Measurements from ENCODE around the gene PGBD5. TPM values are rescaled to one million over a fixed set of nuclear protein-coding genes. Genes with fewer than 3 reads are reported as not detected.
A peak's percentile ranks its signal among the peaks of the same experiment; 100 is the strongest.

Gene PGBD5
- total RNA-seq, 1 donor from 2014 or later = 14.7 TPM

- H3K27me3 Mint-ChIP-seq (ENCODE audit: low read depth, unreplicated experiment) = no peaks in the 10 kb centered on the region
- peaks cover 9% of the 10 kb centered on the region for H3K4me1 ChIP-seq (ENCODE audit: insufficient read depth, low read length)
- no peaks in the 10 kb centered on the region for H3K79me2 ChIP-seq (ENCODE audit: insufficient read depth, low read length)
- H3K27ac ChIP-seq (ENCODE audit: low read depth, low read length) = no peak overlapping the region
- no peak overlapping the region for H3K4me3 Mint-ChIP-seq (ENCODE audit: unreplicated experiment)
- no peak overlapping the region for H2AFZ ChIP-seq (ENCODE audit: low read depth, low read length)
- peaks cover 17% of the 10 kb centered on the region for H3K36me3 Mint-ChIP-seq (ENCODE audit: low read depth, unreplicated experiment)
- peak overlapping the region; percentile 2 for H3K4me2 ChIP-seq (ENCODE audit: low read length)
- peaks cover 20% of the 10 kb centered on the region for H3K36me3 ChIP-seq (ENCODE audit: insufficient read depth, low read length)
- no peak overlapping the region for H3K27ac Mint-ChIP-seq (ENCODE audit: unreplicated experiment)
- FAIRE-seq = no peak
- no peaks in the 10 kb centered on the region for H3K9me3 Mint-ChIP-seq (ENCODE audit: unreplicated experiment)
- TF ChIP-seq EZH2 (IDR thresholded peaks at IDR 0.05; ENCODE audit: insufficient read depth, low read length) (no peak), CTCF (IDR thresholded peaks at IDR 0.05; ENCODE audit: insufficient read depth, low read depth, low read length) (no peak)
- no peaks in the 10 kb centered on the region for H3K27me3 ChIP-seq (ENCODE audit: insufficient read depth, low read length)
- peak; percentile 56 for DNase-seq (ENCODE audit: low read depth)
- peaks cover 2% of the 10 kb centered on the region for H3K4me1 Mint-ChIP-seq (ENCODE audit: low read depth, unreplicated experiment)
- no peaks in the 10 kb centered on the region for H3K9me3 ChIP-seq (ENCODE audit: insufficient read depth, low read depth, low read length)
- no peak overlapping the region for H3K4me3 ChIP-seq (ENCODE audit: insufficient read depth, low read depth, low read length)
- peaks cover 24% of the 10 kb centered on the region for H4K20me1 ChIP-seq (ENCODE audit: insufficient read depth, low read length)
- H3K9ac ChIP-seq (ENCODE audit: low read length) = no peak overlapping the region
Measured at GRCh38 chr1:230270559-230271281, 155.4 kb downstream of the PGBD5 start.

GRCh38 chr1:230270185-230270558, 156.0 kb downstream of the PGBD5 start:
- DNase-seq (ENCODE audit: low read depth) (no peak), FAIRE-seq (no peak)
- H3K36me3 Mint-ChIP-seq (ENCODE audit: low read depth, unreplicated experiment) = peaks cover 18% of the 10 kb centered on the region
- H3K4me1 Mint-ChIP-seq (ENCODE audit: low read depth, unreplicated experiment) = peaks cover 2% of the 10 kb centered on the region
- H2AFZ ChIP-seq (ENCODE audit: low read depth, low read length) = no peak overlapping the region
- H3K4me3 ChIP-seq (ENCODE audit: insufficient read depth, low read depth, low read length) = no peak overlapping the region
- H3K79me2 ChIP-seq (ENCODE audit: insufficient read depth, low read length) = no peaks in the 10 kb centered on the region
- peaks cover 9% of the 10 kb centered on the region for H3K4me1 ChIP-seq (ENCODE audit: insufficient read depth, low read length)
- peaks cover 18% of the 10 kb centered on the region for H3K36me3 ChIP-seq (ENCODE audit: insufficient read depth, low read length)
- H3K27ac Mint-ChIP-seq (ENCODE audit: unreplicated experiment) = no peak overlapping the region
- no peak overlapping the region for H3K27ac ChIP-seq (ENCODE audit: low read depth, low read length)
- peak overlapping the region; percentile 2 for H3K4me2 ChIP-seq (ENCODE audit: low read length)
- TF ChIP-seq EZH2 (IDR thresholded peaks at IDR 0.05; ENCODE audit: insufficient read depth, low read length) (no peak), CTCF (IDR thresholded peaks at IDR 0.05; ENCODE audit: insufficient read depth, low read depth, low read length) (no peak)
- no peak overlapping the region for H3K9ac ChIP-seq (ENCODE audit: low read length)
- H3K9me3 Mint-ChIP-seq (ENCODE audit: unreplicated experiment) = no peaks in the 10 kb centered on the region
- H4K20me1 ChIP-seq (ENCODE audit: insufficient read depth, low read length) = peaks cover 24% of the 10 kb centered on the region
- H3K9me3 ChIP-seq (ENCODE audit: insufficient read depth, low read depth, low read length) = no peaks in the 10 kb centered on the region
- no peaks in the 10 kb centered on the region for H3K27me3 ChIP-seq (ENCODE audit: insufficient read depth, low read length)
- H3K27me3 Mint-ChIP-seq (ENCODE audit: low read depth, unreplicated experiment) = no peaks in the 10 kb centered on the region
- no peak overlapping the region for H3K4me3 Mint-ChIP-seq (ENCODE audit: unreplicated experiment)

Data from astrocyte (in vitro differentiated cells and primary cell).